HEK293T (cell line): ENCODE measurements around the gene KRT2.

Experiments used
- CTCF ChIA-PET: fragments of 350-600 bp; formaldehyde crosslinking; extraction: SDS; loops from one replicate; lab custom pipeline; 2021; ENCODE audit warnings: antibody characterized with exemption, inconsistent platforms; lab: Yijun Ruan, JAX
- POLR2A ChIA-PET: fragments of 350-600 bp; formaldehyde crosslinking; extraction: SDS; loops from one replicate; lab custom pipeline; 2020; ENCODE audit warnings: antibody characterized with exemption, inconsistent platforms; lab: Yijun Ruan, JAX
- DNase-seq: peaks from one replicate; pipeline ENCODE4 v3.0.0; 2012; ENCODE audit warnings: mixed read lengths; ENCODE audit errors: extremely low spot score
- ARNT ChIP-seq: fragments of 450-650 bp; IDR thresholded peaks from 2 replicates; pipeline ENCODE4 v1.6.1; 2017; ENCODE audit warnings: mild to moderate bottlenecking
- BHLHE40 ChIP-seq: fragments of 450-650 bp; IDR thresholded peaks from 2 replicates; pipeline ENCODE4 v1.6.1; 2016; ENCODE audit warnings: mild to moderate bottlenecking, moderate library complexity, borderline replicate concordance
- CTBP1 ChIP-seq: fragments of 450-650 bp; IDR thresholded peaks from 2 replicates; pipeline ENCODE4 v1.6.1; 2016; ENCODE audit warnings: borderline replicate concordance
- ELF4 ChIP-seq: fragments of 450-650 bp; IDR thresholded peaks from 2 replicates; pipeline ENCODE4 v1.6.1; 2017; ENCODE audit warnings: antibody characterized with exemption
- FOXA1 ChIP-seq: fragments of 450-650 bp; IDR thresholded peaks from 2 replicates; pipeline ENCODE4 v1.6.1; 2016; ENCODE audit warnings: mild to moderate bottlenecking
- FOXK2 ChIP-seq: fragments of 450-650 bp; IDR thresholded peaks from 2 replicates; pipeline ENCODE4 v1.6.1; 2016; ENCODE audit warnings: mild to moderate bottlenecking
- FOXM1 ChIP-seq: fragments of 450-650 bp; IDR thresholded peaks from 2 replicates; pipeline ENCODE4 v1.6.1; 2017; ENCODE audit warnings: mild to moderate bottlenecking, borderline replicate concordance
- HDGF ChIP-seq: fragments of 450-650 bp; IDR thresholded peaks from 2 replicates; pipeline ENCODE4 v1.6.1; 2017; ENCODE audit warnings: antibody characterized with exemption, borderline replicate concordance
- L3MBTL2 ChIP-seq: fragments of 450-650 bp; conservative IDR thresholded peaks from 2 replicates; pipeline ENCODE4 v1.6.1; 2016; ENCODE audit warnings: mild to moderate bottlenecking
- LEF1 ChIP-seq: fragments of 450-650 bp; IDR thresholded peaks from 2 replicates; pipeline ENCODE4 v1.6.1; 2017; ENCODE audit warnings: mild to moderate bottlenecking, borderline replicate concordance
- NFRKB ChIP-seq: fragments of 450-650 bp; IDR thresholded peaks from 2 replicates; pipeline ENCODE4 v1.6.1; 2016; ENCODE audit warnings: mild to moderate bottlenecking, moderate library complexity
- SP1 ChIP-seq: fragments of 450-650 bp; IDR thresholded peaks from 2 replicates; pipeline ENCODE4 v1.6.1; 2017
- SUZ12 ChIP-seq: fragments of 450-650 bp; IDR thresholded peaks from 2 replicates; pipeline ENCODE4 v1.6.1; 2016; ENCODE audit warnings: mild to moderate bottlenecking
- TARDBP ChIP-seq: fragments of 450-650 bp; IDR thresholded peaks from 2 replicates; pipeline ENCODE4 v1.6.1; 2016
- ZNF384 ChIP-seq: fragments of 450-650 bp; IDR thresholded peaks from 2 replicates; pipeline ENCODE4 v1.6.1; 2016
- TF ChIP-seq, protein P1 (sequence below): fragments of 450-650 bp; IDR thresholded peaks from 2 replicates; pipeline ENCODE4 v1.6.1; 2016

The KRT2 gene

DNA sequence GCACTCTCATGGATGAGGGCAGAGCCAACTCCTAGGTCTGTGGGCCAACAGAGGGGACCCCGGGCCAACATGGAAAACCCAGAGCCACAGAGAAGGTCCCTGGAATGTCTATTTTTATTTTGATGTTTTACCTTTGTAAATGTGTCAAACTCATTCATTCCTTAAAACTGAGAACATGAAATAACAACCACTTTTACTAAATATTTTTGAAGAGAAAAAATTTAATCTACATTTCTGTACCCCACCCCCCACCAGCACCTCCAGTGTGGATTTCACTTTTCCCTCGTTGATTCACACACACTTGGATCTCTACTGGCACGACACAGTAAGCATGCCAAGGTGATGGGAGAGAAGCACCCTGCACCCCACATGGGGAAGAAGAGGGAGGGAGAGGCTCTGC, 44.6 kb upstream of the KRT2 start:
- no peak for DNase-seq
- CTCF ChIA-PET: no interaction called here
- POLR2A ChIA-PET: no interaction called here
- TF ChIP-seq ARNT: no peak
- no peak for TF ChIP-seq LEF1
- TF ChIP-seq, protein P1, sequence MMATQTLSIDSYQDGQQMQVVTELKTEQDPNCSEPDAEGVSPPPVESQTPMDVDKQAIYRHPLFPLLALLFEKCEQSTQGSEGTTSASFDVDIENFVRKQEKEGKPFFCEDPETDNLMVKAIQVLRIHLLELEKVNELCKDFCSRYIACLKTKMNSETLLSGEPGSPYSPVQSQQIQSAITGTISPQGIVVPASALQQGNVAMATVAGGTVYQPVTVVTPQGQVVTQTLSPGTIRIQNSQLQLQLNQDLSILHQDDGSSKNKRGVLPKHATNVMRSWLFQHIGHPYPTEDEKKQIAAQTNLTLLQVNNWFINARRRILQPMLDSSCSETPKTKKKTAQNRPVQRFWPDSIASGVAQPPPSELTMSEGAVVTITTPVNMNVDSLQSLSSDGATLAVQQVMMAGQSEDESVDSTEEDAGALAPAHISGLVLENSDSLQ: no peak
- no peak for TF ChIP-seq FOXM1
- no peak for TF ChIP-seq SP1
- TF ChIP-seq BHLHE40: no peak
- no peak for TF ChIP-seq TARDBP
- no peak for TF ChIP-seq CTBP1
- no peak for TF ChIP-seq NFRKB
- no peak for TF ChIP-seq ZNF384
- TF ChIP-seq SUZ12: no peak
- no peak for TF ChIP-seq FOXA1
- TF ChIP-seq L3MBTL2: no peak
- TF ChIP-seq ELF4: no peak
- no peak for TF ChIP-seq FOXK2
- no peak for TF ChIP-seq HDGF

DNA sequence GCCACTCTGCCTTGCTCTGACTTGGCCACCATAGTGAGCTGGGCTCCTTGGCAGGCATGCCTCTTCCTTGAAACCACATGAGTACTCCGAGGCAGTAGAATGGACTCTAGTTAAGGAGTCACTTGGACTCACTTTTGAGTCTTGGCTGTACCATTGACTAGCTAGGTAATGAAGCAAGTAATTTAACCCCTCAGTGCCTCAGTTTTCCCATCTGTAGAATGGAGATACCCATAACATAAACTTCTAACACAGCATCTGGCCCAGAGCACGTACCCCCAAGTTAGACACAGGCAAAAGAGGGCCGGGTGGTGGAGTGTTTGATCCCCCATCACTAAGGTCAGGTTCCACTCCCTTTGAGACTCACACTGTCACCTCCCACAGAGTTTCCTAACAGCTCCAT, 43.0 kb upstream of the KRT2 start:
- DNase-seq: no peak
- ChIA-PET CTCF (no interaction called here), POLR2A (no interaction called here)
- no peak for TF ChIP-seq HDGF

DNA sequence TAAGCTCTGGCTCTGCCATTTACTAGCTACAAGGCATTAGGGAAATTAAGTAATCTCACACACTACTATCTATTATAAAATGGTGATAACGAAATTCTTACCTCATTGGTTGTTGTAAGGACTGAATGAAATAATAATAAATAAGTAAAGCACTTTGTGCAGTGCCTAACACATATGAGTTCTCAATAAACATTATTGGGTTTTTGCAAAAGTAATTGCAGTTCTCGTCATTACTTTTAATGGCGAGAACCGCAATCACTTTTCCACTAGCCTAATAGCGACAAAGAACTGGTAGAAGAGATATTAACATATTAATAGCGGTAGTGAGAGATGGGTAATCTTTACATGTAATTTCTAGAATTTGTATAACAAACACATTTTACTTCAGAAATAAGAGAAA, 42.1 kb upstream of the KRT2 start:
- no peak for DNase-seq

DNA sequence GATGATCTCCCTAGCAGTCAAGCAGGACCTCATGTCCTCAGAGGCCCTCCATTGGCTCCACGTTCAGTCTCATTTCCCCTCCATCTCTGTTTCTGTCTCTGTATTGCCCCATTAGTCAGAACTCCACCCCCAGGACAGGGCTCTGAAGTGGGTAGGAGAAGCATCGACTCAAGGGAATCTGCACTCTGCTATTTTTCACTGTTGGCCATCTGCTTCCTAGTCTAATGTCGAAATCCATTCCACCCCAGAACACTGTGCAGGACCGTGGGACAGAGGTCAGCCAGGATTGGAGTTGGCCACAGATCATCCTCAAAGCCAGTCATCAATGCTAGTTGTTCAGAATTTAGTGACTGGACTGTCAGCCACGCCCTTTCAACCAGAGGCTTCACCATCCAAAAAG, 41.2 kb upstream of the KRT2 start:
- POLR2A ChIA-PET: no interaction called here
- DNase-seq: no peak
- CTCF ChIA-PET: interaction anchor here (0.9 kb wide), 1 partner anchor 177 kb away, joined by 3 read pairs; no protein-coding TSS in a partner anchor
- TF ChIP-seq FOXM1 (no peak), TARDBP (no peak), ELF4 (no peak), FOXA1 (no peak), CTBP1 (no peak), NFRKB (no peak), LEF1 (no peak), HDGF (no peak), BHLHE40 (no peak), SP1 (no peak)
- TF ChIP-seq, protein P1: no peak

More for the DNA sequence above, 42.1 kb upstream of the KRT2 start:
- TF ChIP-seq HDGF: no peak
- no peak for TF ChIP-seq ELF4
- no peak for TF ChIP-seq BHLHE40
- no peak for TF ChIP-seq TARDBP
- no peak for TF ChIP-seq LEF1
- TF ChIP-seq SP1: no peak
- no peak for TF ChIP-seq CTBP1
- no peak for TF ChIP-seq SUZ12
- no peak for TF ChIP-seq FOXM1
- TF ChIP-seq FOXK2: no peak
- no peak for TF ChIP-seq FOXA1
- ChIA-PET POLR2A (no interaction called here), CTCF (no interaction called here)

DNA sequence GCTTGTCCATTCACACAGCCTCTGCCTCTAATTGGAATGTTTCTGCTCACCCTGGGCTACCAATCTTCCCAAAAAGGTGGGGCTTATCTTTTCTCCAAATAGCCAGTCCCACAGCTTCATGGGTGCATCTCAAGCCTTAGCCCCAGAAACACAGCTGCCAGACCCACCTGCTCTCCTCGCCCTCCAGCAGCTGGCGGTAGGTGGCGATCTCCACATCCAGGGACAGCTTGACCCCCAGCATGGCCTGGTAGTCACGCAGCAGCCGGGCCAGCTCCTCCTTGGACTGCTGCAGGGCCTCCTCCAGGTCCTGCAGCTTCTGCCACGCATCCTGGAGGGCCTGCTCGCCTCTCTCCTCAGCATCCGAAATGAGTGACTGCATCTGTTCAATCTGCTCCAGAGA, 40.2 kb upstream of the KRT2 start:
- TF ChIP-seq FOXK2: no peak
- no peak for TF ChIP-seq LEF1
- no peak for TF ChIP-seq ELF4
- no peak for TF ChIP-seq ZNF384
- no peak for TF ChIP-seq FOXA1
- TF ChIP-seq BHLHE40: no peak
- TF ChIP-seq FOXM1: no peak
- TF ChIP-seq TARDBP: no peak
- TF ChIP-seq, protein P1: no peak
- TF ChIP-seq HDGF: no peak
- no peak for TF ChIP-seq CTBP1
- no peak for TF ChIP-seq NFRKB
- TF ChIP-seq SUZ12: no peak
- no peak for TF ChIP-seq SP1
- TF ChIP-seq L3MBTL2: no peak
- TF ChIP-seq ARNT: no peak
- POLR2A ChIA-PET: no interaction called here
- no peak for DNase-seq
- CTCF ChIA-PET: interaction anchor here (0.6 to 1.6 kb wide), 3 partner anchors 12 to 320 kb away, joined by 4 to 5 read pairs (median 4); partner anchors contain the start of gene KRT1

DNA sequence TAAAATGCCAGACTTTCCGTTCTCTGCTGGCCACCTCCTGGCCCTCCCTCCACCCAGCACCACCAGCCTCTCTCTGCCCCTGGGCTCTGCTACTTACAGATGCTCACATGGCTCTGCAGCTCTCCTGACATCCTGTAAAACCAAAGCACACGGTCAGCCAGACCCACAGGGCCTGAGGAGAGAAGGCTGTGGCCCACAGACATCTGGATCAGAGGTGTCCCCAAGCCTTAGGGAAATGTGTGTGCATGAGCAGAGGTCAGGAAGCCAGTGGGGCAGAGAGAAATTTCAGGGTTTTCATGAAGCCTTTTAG, 39.8 kb upstream of the KRT2 start:
- TF ChIP-seq SUZ12: no peak
- no peak for TF ChIP-seq ARNT
- no peak for TF ChIP-seq HDGF
- no peak for TF ChIP-seq FOXK2
- TF ChIP-seq TARDBP: no peak
- TF ChIP-seq ELF4: no peak
- no peak for TF ChIP-seq BHLHE40
- TF ChIP-seq FOXM1: no peak
- TF ChIP-seq, protein P1: no peak
- no peak for TF ChIP-seq FOXA1
- TF ChIP-seq SP1: no peak
- TF ChIP-seq NFRKB: no peak
- TF ChIP-seq LEF1: no peak
- TF ChIP-seq ZNF384: no peak
- no peak for TF ChIP-seq CTBP1
- no peak for TF ChIP-seq L3MBTL2
- DNase-seq: no peak
- ChIA-PET CTCF (interaction anchor here (0.6 to 1.6 kb wide), 2 partner anchors 293 to 320 kb away, joined by 4 to 5 read pairs; no protein-coding TSS in a partner anchor), POLR2A (no interaction called here)
